Astrocyte of the spinal cord (primary cell): ENCODE results near the gene GTF2IRD1.

Experiments used
- DNase-seq: peaks from one replicate; pipeline ENCODE4 v3.0.0; 2011; ENCODE audit warnings: low read depth, low spot score
- H3K4me3 ChIP-seq: 2 replicates; pipeline ENCODE4 v1.5.1; 2011; ENCODE audit warnings: low read depth, mild to moderate bottlenecking, low read length, moderate library complexity
- CTCF ChIP-seq: IDR thresholded peaks from 2 replicates; pipeline ENCODE4 v1.5.1; 2012; ENCODE audit warnings: low read depth, mild to moderate bottlenecking, low read length, inconsistent platforms
- in situ Hi-C: cut with HindIII; loops from 2 replicates; pipeline ENCODE4 v1.10.0; 2017; ENCODE audit warnings: low sequenced_read_pairs

Gene GTF2IRD1

GRCh38 chr7:74584160-74584954 lies 130.7 kb downstream of the GTF2IRD1 start:
- TF ChIP-seq CTCF: no peak
- H3K4me3 ChIP-seq: no peak overlapping the region
- in situ Hi-C loops: no loop called here
- DNase-seq: no peak

GRCh38 chr7:74585844-74586243 lies 132.1 kb downstream of the GTF2IRD1 start:
- in situ Hi-C loops: no loop called here
- no peak for DNase-seq
- no peak overlapping the region for H3K4me3 ChIP-seq
- TF ChIP-seq CTCF: no peak

GRCh38 chr7:74586258-74587175 lies 132.8 kb downstream of the GTF2IRD1 start:
- TF ChIP-seq CTCF: no peak
- no peak overlapping the region for H3K4me3 ChIP-seq

GRCh38 chr7:74587435-74588126 lies 133.9 kb downstream of the GTF2IRD1 start:
- no peak overlapping the region for H3K4me3 ChIP-seq
- TF ChIP-seq CTCF: no peak
- DNase-seq: peak; percentile 90
- in situ Hi-C loops: no loop called here

More at GRCh38 chr7:74586258-74587175, 132.8 kb downstream of the GTF2IRD1 start:
- in situ Hi-C loops: no loop called here
- no peak for DNase-seq

GRCh38 chr7:74590813-74591212 lies 137.1 kb downstream of the GTF2IRD1 start:
- no peak for DNase-seq
- no peak overlapping the region for H3K4me3 ChIP-seq
- in situ Hi-C loops: no loop called here
- TF ChIP-seq CTCF: no peak

- peak; percentile 67 for DNase-seq
- in situ Hi-C loops: no loop called here
Observed at GRCh38 chr7:74598558-74598957, 144.9 kb downstream of the GTF2IRD1 start.

More at GRCh38 chr7:74598558-74598957, 144.9 kb downstream of the GTF2IRD1 start:
- no peak overlapping the region for H3K4me3 ChIP-seq
- no peak for TF ChIP-seq CTCF
